ENCODE data around the gene ATP5PD.

GRCh38 chr17:75078284-75079022, 31.7 kb upstream of the ATP5PD start:
- TF ChIP-seq CTCF (IDR thresholded peaks at IDR 0.05), result no peak
- TF ChIP-seq POLR2A (IDR thresholded peaks at IDR 0.05), result no peak

Data from thyroid gland (tissue), 4 donors.